ENCODE results near the gene PPP1R14C. TPM values are rescaled to one million over a fixed set of nuclear protein-coding genes. Genes with fewer than 3 reads are reported as not detected.

PPP1R14C gene
- total RNA-seq, 1 donor = 3.6 TPM

- no peaks in the 10 kb centered on the region for H3K9me3 ChIP-seq (ENCODE audit: low read depth, low read length)
- no peaks in the 10 kb centered on the region for H4K20me1 ChIP-seq (ENCODE audit: insufficient read depth, low read length)
- no peak overlapping the region for H3K4me3 ChIP-seq (ENCODE audit: insufficient read depth, low read length)
- peaks cover 15% of the 10 kb centered on the region for H3K4me1 ChIP-seq (ENCODE audit: insufficient read depth, low read length)
- no peak for TF ChIP-seq CTCF (IDR thresholded peaks at IDR 0.05; ENCODE audit: extremely low read depth, low read depth, low read length)
- H3K79me2 ChIP-seq (ENCODE audit: insufficient read depth, low read length) = no peaks in the 10 kb centered on the region
- no peak overlapping the region for H3K4me2 ChIP-seq (ENCODE audit: insufficient read depth, low read length)
- H2AFZ ChIP-seq (ENCODE audit: low read length) = no peak overlapping the region
- H3K27me3 ChIP-seq (ENCODE audit: insufficient read depth, low read length) = no peaks in the 10 kb centered on the region
- no peaks in the 10 kb centered on the region for H3K36me3 ChIP-seq (ENCODE audit: insufficient read depth, low read length)
- no peak for DNase-seq (ENCODE audit: insufficient read length, low spot score, missing footprints)
- no peak overlapping the region for H3K27ac ChIP-seq (ENCODE audit: low read depth, low read length)
Measured at GRCh38 chr6:150258381-150258780, 115.5 kb downstream of the PPP1R14C start.

- no peaks in the 10 kb centered on the region for H3K27me3 ChIP-seq (ENCODE audit: insufficient read depth, low read length)
- H3K4me1 ChIP-seq (ENCODE audit: insufficient read depth, low read length) = no peaks in the 10 kb centered on the region
- no peak overlapping the region for H3K4me3 ChIP-seq (ENCODE audit: insufficient read depth, low read length)
- no peak for TF ChIP-seq CTCF (IDR thresholded peaks at IDR 0.05; ENCODE audit: extremely low read depth, low read depth, low read length)
- no peak overlapping the region for H2AFZ ChIP-seq (ENCODE audit: low read length)
- H3K79me2 ChIP-seq (ENCODE audit: insufficient read depth, low read length) = no peaks in the 10 kb centered on the region
- H3K9me3 ChIP-seq (ENCODE audit: low read depth, low read length) = no peaks in the 10 kb centered on the region
- no peak for DNase-seq (ENCODE audit: insufficient read length, low spot score, missing footprints)
- no peaks in the 10 kb centered on the region for H3K36me3 ChIP-seq (ENCODE audit: insufficient read depth, low read length)
- no peak overlapping the region for H3K4me2 ChIP-seq (ENCODE audit: insufficient read depth, low read length)
- no peaks in the 10 kb centered on the region for H4K20me1 ChIP-seq (ENCODE audit: insufficient read depth, low read length)
- no peak overlapping the region for H3K27ac ChIP-seq (ENCODE audit: low read depth, low read length)
Measured at GRCh38 chr6:150260931-150261330, 118.1 kb downstream of the PPP1R14C start.

GRCh38 chr6:150261997-150262697, 119.3 kb downstream of the PPP1R14C start:
- H4K20me1 ChIP-seq (ENCODE audit: insufficient read depth, low read length) = no peaks in the 10 kb centered on the region
- H3K27ac ChIP-seq (ENCODE audit: low read depth, low read length) = no peak overlapping the region
- no peak overlapping the region for H3K4me2 ChIP-seq (ENCODE audit: insufficient read depth, low read length)
- no peak for TF ChIP-seq CTCF (IDR thresholded peaks at IDR 0.05; ENCODE audit: extremely low read depth, low read depth, low read length)
- no peak overlapping the region for H3K4me3 ChIP-seq (ENCODE audit: insufficient read depth, low read length)
- H3K36me3 ChIP-seq (ENCODE audit: insufficient read depth, low read length) = no peaks in the 10 kb centered on the region
- H3K27me3 ChIP-seq (ENCODE audit: insufficient read depth, low read length) = no peaks in the 10 kb centered on the region
- no peak overlapping the region for H2AFZ ChIP-seq (ENCODE audit: low read length)
- no peaks in the 10 kb centered on the region for H3K9me3 ChIP-seq (ENCODE audit: low read depth, low read length)
- H3K79me2 ChIP-seq (ENCODE audit: insufficient read depth, low read length) = no peaks in the 10 kb centered on the region
- DNase-seq (ENCODE audit: insufficient read length, low spot score, missing footprints) = no peak
- peaks cover 12% of the 10 kb centered on the region for H3K4me1 ChIP-seq (ENCODE audit: insufficient read depth, low read length)

GRCh38 chr6:150263765-150264404, 121.0 kb downstream of the PPP1R14C start:
- no peak for TF ChIP-seq CTCF (IDR thresholded peaks at IDR 0.05; ENCODE audit: extremely low read depth, low read depth, low read length)

More at GRCh38 chr6:150263765-150264404, 121.0 kb downstream of the PPP1R14C start:
- Histone ChIP-seq H3K9me3 (ENCODE audit: low read depth, low read length) (no peaks in the 10 kb centered on the region), H4K20me1 (ENCODE audit: insufficient read depth, low read length) (no peaks in the 10 kb centered on the region), H2AFZ (ENCODE audit: low read length) (no peak overlapping the region), H3K4me2 (ENCODE audit: insufficient read depth, low read length) (no peak overlapping the region), H3K4me3 (ENCODE audit: insufficient read depth, low read length) (no peak overlapping the region), H3K4me1 (ENCODE audit: insufficient read depth, low read length) (peaks cover 29% of the 10 kb centered on the region), H3K79me2 (ENCODE audit: insufficient read depth, low read length) (no peaks in the 10 kb centered on the region), H3K27me3 (ENCODE audit: insufficient read depth, low read length) (no peaks in the 10 kb centered on the region), H3K27ac (ENCODE audit: low read depth, low read length) (no peak overlapping the region), H3K36me3 (ENCODE audit: insufficient read depth, low read length) (no peaks in the 10 kb centered on the region)
- no peak for DNase-seq (ENCODE audit: insufficient read length, low spot score, missing footprints)
